ENCODE data around the gene SMCP. TPM values are rescaled to one million over a fixed set of nuclear protein-coding genes. Genes with fewer than 3 reads are reported as not detected.

SMCP gene
- total RNA-seq, 1 experiment from 2014 or later = not detected

DNA sequence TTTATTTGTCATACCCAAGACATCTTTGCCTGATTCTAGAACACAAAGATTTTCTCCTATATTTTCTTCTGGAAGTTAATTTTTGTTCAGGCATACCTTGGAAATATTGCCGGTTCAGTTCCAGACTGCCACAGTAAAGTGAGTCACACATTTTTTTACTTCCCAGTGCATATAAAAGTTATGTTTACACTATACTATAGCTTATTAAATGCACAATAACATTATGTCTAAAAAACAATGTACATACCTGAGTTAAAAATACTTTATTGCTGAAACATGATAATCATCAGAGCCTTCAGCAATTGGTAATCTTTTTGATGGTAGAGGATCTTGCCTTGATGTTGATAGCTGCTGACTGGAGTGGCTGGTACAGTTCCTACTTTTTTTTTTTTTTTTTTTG, 10.0 kb downstream of the SMCP start:
- ATAC-seq (no peak), DNase-seq (ENCODE audit: low read depth, low spot score) (no peak)
- no peak for TF ChIP-seq CTCF (IDR thresholded peaks at IDR 0.05)
- TF ChIP-seq TCF7L2 (IDR thresholded peaks at IDR 0.05; ENCODE audit: low read depth, low read length) = no peak
- TF ChIP-seq SIN3A (IDR thresholded peaks at IDR 0.05; ENCODE audit: borderline replicate concordance, insufficient read depth, low read depth, low read length) = no peak
- TF ChIP-seq POLR2AphosphoS5 (IDR thresholded peaks at IDR 0.05; ENCODE audit: low read depth, low read length) = no peak
- no peak for TF ChIP-seq REST (IDR thresholded peaks at IDR 0.05; ENCODE audit: insufficient read depth in 1 of 2, low read depth in 2 of 2, low read length in 1 of 2)
- H3K27ac ChIP-seq (ENCODE audit: low read length) = no peak overlapping the region
- intact Hi-C loops (cut with micrococcal nuclease; ENCODE audit: unreplicated experiment) = no loop called here
- no TSS peak for BruUV-seq (replicated peaks)
- in situ Hi-C loops (cut with HindIII; ENCODE audit: low pct_unique_long_range_greater_than_20kb, low sequenced_read_pairs) = no loop called here
- ChIA-PET POLR2A (no interaction called here), CTCF (no interaction called here)
- H3K9me3 ChIP-seq (ENCODE audit: control insufficient read depth, insufficient read depth, low read depth, low read length) = no peaks in the 10 kb centered on the region
- no peak overlapping the region for H3K4me3 ChIP-seq (ENCODE audit: low read depth in 2 of 2, low read length in 2 of 2)
- no peaks in the 10 kb centered on the region for H3K36me3 ChIP-seq (ENCODE audit: control insufficient read depth, insufficient read depth, low read length)
- no peaks in the 10 kb centered on the region for H3K4me1 ChIP-seq (ENCODE audit: control insufficient read depth, insufficient read depth, low read length)
- no peaks in the 10 kb centered on the region; the same call in none of the 2 replicates for H3K27me3 ChIP-seq (ENCODE audit: control insufficient read depth, insufficient read depth, low read length)

DNA sequence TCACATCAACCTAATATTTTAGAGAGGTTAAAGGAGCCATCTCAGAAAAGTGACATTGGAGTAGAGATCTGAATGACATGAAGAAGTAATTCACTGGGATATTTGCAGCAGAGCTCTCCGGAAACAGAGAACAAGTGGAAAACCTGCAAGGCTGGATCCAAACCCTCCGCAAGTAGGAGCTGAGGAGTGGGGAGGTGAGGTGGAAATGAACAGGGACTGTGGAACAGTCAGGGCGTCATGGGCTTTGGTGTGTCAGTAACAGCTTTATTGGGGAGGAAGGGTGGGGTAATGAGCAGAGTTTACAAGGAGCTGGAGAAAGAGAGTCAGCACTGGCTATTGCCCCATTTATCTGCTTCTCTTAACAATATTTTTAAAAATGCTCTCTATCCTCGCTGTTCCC, 20.9 kb downstream of the SMCP start:
- TF ChIP-seq REST (IDR thresholded peaks at IDR 0.05; ENCODE audit: insufficient read depth in 1 of 2, low read depth in 2 of 2, low read length in 1 of 2) = no peak
- no peak for TF ChIP-seq CTCF (IDR thresholded peaks at IDR 0.05)
- TF ChIP-seq POLR2AphosphoS5 (IDR thresholded peaks at IDR 0.05; ENCODE audit: low read depth, low read length) = no peak
- TF ChIP-seq SIN3A (IDR thresholded peaks at IDR 0.05; ENCODE audit: borderline replicate concordance, insufficient read depth, low read depth, low read length) = no peak
- no peak for TF ChIP-seq TCF7L2 (IDR thresholded peaks at IDR 0.05; ENCODE audit: low read depth, low read length)

More for the DNA sequence above, 20.9 kb downstream of the SMCP start:
- BruUV-seq (replicated peaks) = no TSS peak
- H3K27me3 ChIP-seq (ENCODE audit: control insufficient read depth, insufficient read depth, low read length) = peaks cover 12% of the 10 kb centered on the region; the same call in 1 of the 2 replicates
- in situ Hi-C loops (cut with HindIII; ENCODE audit: low pct_unique_long_range_greater_than_20kb, low sequenced_read_pairs) = no loop called here
- no peak for ATAC-seq
- DNase-seq (ENCODE audit: low read depth, low spot score) = no peak
- no peaks in the 10 kb centered on the region for H3K4me1 ChIP-seq (ENCODE audit: control insufficient read depth, insufficient read depth, low read length)
- POLR2A ChIA-PET = no interaction called here
- no peaks in the 10 kb centered on the region for H3K36me3 ChIP-seq (ENCODE audit: control insufficient read depth, insufficient read depth, low read length)
- CTCF ChIA-PET = no interaction called here
- no peak overlapping the region for H3K27ac ChIP-seq (ENCODE audit: low read length)
- no peaks in the 10 kb centered on the region for H3K9me3 ChIP-seq (ENCODE audit: control insufficient read depth, insufficient read depth, low read depth, low read length)
- intact Hi-C loops (cut with micrococcal nuclease; ENCODE audit: unreplicated experiment) = no loop called here
- H3K4me3 ChIP-seq (ENCODE audit: low read depth in 2 of 2, low read length in 2 of 2) = no peak overlapping the region

Measured in Panc1 (cell line).